PC-3 (cell line): ENCODE data around the gene USP46. TPM values are rescaled to one million over a fixed set of nuclear protein-coding genes. Genes with fewer than 3 reads are reported as not detected.

ENCODE experiments used
- ATAC-seq: fragments of 200-7000 bp; cut with Tn5 transposase; 2 replicates; pipeline ENCODE4 v1.9.1; 2020; ENCODE audit warnings: mild to moderate bottlenecking, moderate library complexity
- BruUV-seq: library from RNA; stranded (reverse); fragments of 400-500 nt; replicated peaks from 2 replicates; lab custom pipeline; 2021; lab: Mats Ljungman, UMichigan
- CTCF ChIA-PET: fragments of 300-600 bp; sonication (Branson Sonifier 250); formaldehyde crosslinking; loops from one replicate; lab custom pipeline; 2022; ENCODE audit warnings: antibody characterized with exemption; lab: Charles Lee
- POLR2A ChIA-PET: fragments of 300-600 bp; sonication (Branson Sonifier 250); formaldehyde crosslinking; loops from one replicate; lab custom pipeline; 2022; ENCODE audit warnings: antibody characterized with exemption; ENCODE audit not compliant: unreplicated experiment; lab: Charles Lee
- DNase-seq: peaks from one replicate; pipeline ENCODE4 v3.0.0-alpha.2; 2015
- H2AFZ ChIP-seq: fragments of 300-600 bp; sonication (generic); 2 replicates; pipeline ENCODE4 v1.6.0; 2016; ENCODE audit warnings: antibody characterized with exemption, low read length
- H3F3A ChIP-seq: fragments of 300-600 bp; sonication (generic); one replicate; pipeline ENCODE4 v1.6.0; 2017; ENCODE audit warnings: antibody characterized with exemption, low read length, control low read depth, mild to moderate bottlenecking; ENCODE audit not compliant: unreplicated experiment
- H3K27ac ChIP-seq: fragments of 300-600 bp; sonication (generic); 2 replicates; pipeline ENCODE4 v1.5.1; 2016; ENCODE audit warnings: mild to moderate bottlenecking, low read length
- H3K27me3 ChIP-seq: fragments of 300-600 bp; sonication (generic); 2 replicates; pipeline ENCODE4 v1.6.1; 2016; ENCODE audit warnings: low read length, mixed read lengths
- H3K36me3 ChIP-seq: fragments of 300-600 bp; sonication (generic); 2 replicates; pipeline ENCODE4 v1.6.1; 2016; ENCODE audit warnings: low read depth, mixed run types, low read length, mixed read lengths
- H3K4me1 ChIP-seq: fragments of 300-600 bp; sonication (generic); 2 replicates; pipeline ENCODE4 v1.5.1; 2016; ENCODE audit warnings: low read length; ENCODE audit not compliant: insufficient read depth
- H3K4me2 ChIP-seq: fragments of 300-600 bp; sonication (generic); 2 replicates; pipeline ENCODE4 v1.6.0; 2016; ENCODE audit warnings: low read length
- H3K4me3 ChIP-seq: fragments of 300-600 bp; sonication (generic); 2 replicates; pipeline ENCODE4 v1.5.1; 2016; ENCODE audit warnings: mild to moderate bottlenecking, low read length, mixed read lengths
- H3K79me2 ChIP-seq: fragments of 300-600 bp; sonication (generic); 2 replicates; pipeline ENCODE4 v1.6.1; 2017; ENCODE audit warnings: low read length, mixed read lengths
- H3K9ac ChIP-seq: fragments of 300-600 bp; sonication (generic); 2 replicates; pipeline ENCODE4 v1.6.0; 2016; ENCODE audit warnings: mild to moderate bottlenecking, low read length
- H3K9me2 ChIP-seq: fragments of 300-600 bp; sonication (generic); replicated peaks from 2 replicates; pipeline ENCODE4 v1.6.1; 2016; ENCODE audit warnings: mixed run types, low read length, mixed read lengths
- H3K9me3 ChIP-seq: fragments of 300-600 bp; sonication (generic); 2 replicates; pipeline ENCODE4 v1.6.1; 2016; ENCODE audit warnings: low read length, mixed read lengths
- H4K20me1 ChIP-seq: fragments of 300-600 bp; sonication (generic); 2 replicates; pipeline ENCODE4 v1.6.1; 2016; ENCODE audit warnings: low read length, mixed read lengths
- CTCF ChIP-seq: fragments of 300-600 bp; sonication (generic); conservative IDR thresholded peaks from 2 replicates; pipeline ENCODE4 v1.5.1; 2017; ENCODE audit warnings: antibody characterized with exemption, low read depth, mild to moderate bottlenecking, low read length
- EZH2 ChIP-seq: fragments of 300-600 bp; sonication (generic); IDR thresholded peaks from one replicate; pipeline ENCODE4 v1.6.1; 2017; ENCODE audit warnings: antibody characterized with exemption, mild to moderate bottlenecking, low read length; ENCODE audit not compliant: unreplicated experiment
- EZH2phosphoT487 ChIP-seq: fragments of 300-600 bp; sonication (generic); IDR thresholded peaks from 2 replicates; pipeline ENCODE4 v1.6.1; 2018; ENCODE audit warnings: mild to moderate bottlenecking, antibody characterized with exemption, low read length, borderline replicate concordance
- intact Hi-C: fragments of 100-400 bp; cut with micrococcal nuclease; formaldehyde crosslinking; loops from 2 replicates; pipeline ENCODE4 v1.9.0; 2023
- total RNA-seq: library from RNA; depleted of rRNA; stranded (reverse); fragments of >200 nt; gene quantifications from 2 replicates; pipeline ENCODE4 v1.2.3, GENCODE V29; 2014

USP46 gene
- total RNA-seq, 1 experiment from 2014 or later: 9.4 TPM

- Histone ChIP-seq H3K4me1 (no peaks in the 10 kb centered on the region), H2AFZ (no peak overlapping the region), H3K27ac (no peak overlapping the region), H3K9ac (no peak overlapping the region), H3F3A (no peaks in the 10 kb centered on the region), H3K9me3 (no peaks in the 10 kb centered on the region), H3K9me2 (no peaks in the 10 kb centered on the region), H3K27me3 (no peaks in the 10 kb centered on the region), H4K20me1 (no peaks in the 10 kb centered on the region), H3K79me2 (no peaks in the 10 kb centered on the region), H3K4me2 (no peak overlapping the region), H3K4me3 (no peak overlapping the region), H3K36me3 (no peaks in the 10 kb centered on the region)
- ChIA-PET CTCF (interaction anchor here (0.6 kb wide), 1 partner anchor 277 kb away, joined by 4 read pairs; no protein-coding TSS in a partner anchor), POLR2A (no interaction called here)
- intact Hi-C loops: no loop called here
- ATAC-seq (no peak), DNase-seq (no peak)
- TF ChIP-seq CTCF (no peak), EZH2phosphoT487 (no peak), EZH2 (no peak)
- no TSS peak for BruUV-seq
Measured at GRCh38 chr4:52701207-52701606, 42.1 kb upstream of the USP46 start.

GRCh38 chr4:52694936-52695335 lies 35.8 kb upstream of the USP46 start:
- peaks cover 13% of the 10 kb centered on the region for H3K9me3 ChIP-seq
- ChIA-PET CTCF (no interaction called here), POLR2A (no interaction called here)
- ATAC-seq: no peak
- H3K36me3 ChIP-seq: 0 out of 2 replicates have a peak, but pooled peaks cover 4% of the 10 kb centered on the region
- TF ChIP-seq EZH2 (no peak), EZH2phosphoT487 (no peak), CTCF (no peak)
- H3K4me2 ChIP-seq: no peak overlapping the region
- no peaks in the 10 kb centered on the region for H3K4me1 ChIP-seq
- DNase-seq: no peak
- H3K79me2 ChIP-seq: no peaks in the 10 kb centered on the region
- H3F3A ChIP-seq: no peaks in the 10 kb centered on the region
- no peaks in the 10 kb centered on the region for H3K27me3 ChIP-seq
- no peak overlapping the region for H3K4me3 ChIP-seq
- H3K9ac ChIP-seq: no peak overlapping the region
- no peak overlapping the region for H3K27ac ChIP-seq
- intact Hi-C loops: no loop called here
- H3K9me2 ChIP-seq: no peaks in the 10 kb centered on the region
- H4K20me1 ChIP-seq: no peaks in the 10 kb centered on the region
- no peak overlapping the region for H2AFZ ChIP-seq
- no TSS peak for BruUV-seq

- no TSS peak for BruUV-seq
Measured at GRCh38 chr4:52693492-52693891, 34.4 kb upstream of the USP46 start.

More at GRCh38 chr4:52693492-52693891, 34.4 kb upstream of the USP46 start:
- Histone ChIP-seq H3K9me3 (peaks cover 13% of the 10 kb centered on the region), H3K27ac (no peak overlapping the region), H4K20me1 (no peaks in the 10 kb centered on the region), H3K79me2 (no peaks in the 10 kb centered on the region), H3K4me2 (no peak overlapping the region), H2AFZ (no peak overlapping the region), H3K9ac (no peak overlapping the region), H3K4me3 (no peak overlapping the region), H3F3A (no peaks in the 10 kb centered on the region), H3K36me3 (0 out of 2 replicates have a peak, but pooled peaks cover 4% of the 10 kb centered on the region), H3K4me1 (no peaks in the 10 kb centered on the region), H3K9me2 (no peaks in the 10 kb centered on the region), H3K27me3 (no peaks in the 10 kb centered on the region)
- TF ChIP-seq EZH2phosphoT487 (no peak), CTCF (no peak)
- no peak for DNase-seq
- ChIA-PET POLR2A (no interaction called here), CTCF (no interaction called here)
- ATAC-seq: no peak
- intact Hi-C loops: no loop called here
